Measurements from ENCODE around the gene FUBP1. TPM values are rescaled to one million over a fixed set of nuclear protein-coding genes. Genes with fewer than 3 reads are reported as not detected.

The FUBP1 gene
- total RNA-seq, 2 donors from 2014 or later: 78.0 to 94.7 TPM

DNA sequence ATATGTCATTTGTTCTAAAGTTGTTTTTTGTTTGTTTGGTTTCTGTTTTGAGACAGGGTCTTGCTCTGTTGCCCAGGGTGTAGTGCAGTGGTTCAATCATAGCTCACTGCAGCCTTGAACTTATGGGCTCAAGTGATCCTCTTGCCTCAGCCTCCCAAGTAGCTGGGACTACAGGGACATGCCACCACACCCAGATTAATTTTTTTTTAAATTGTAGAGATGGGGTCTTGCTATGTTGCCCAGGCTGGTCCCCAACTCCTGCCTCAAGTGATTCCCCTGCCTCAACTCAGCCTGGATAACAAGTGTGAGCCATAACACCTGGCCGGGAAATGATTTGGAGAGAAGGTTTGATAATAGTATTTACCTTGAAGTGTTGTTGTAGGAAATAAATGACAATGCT is 72.2 kb downstream of the FUBP1 start:
- DNase-seq: no peak
- ATAC-seq: no peak
- intact Hi-C loops (cut with DNase I, micrococcal nuclease): no loop called here

- ATAC-seq: no peak
- no peak for DNase-seq
These were observed 72.8 kb downstream of the FUBP1 start for GRCh38 chr1:77906019-77906545.

DNA sequence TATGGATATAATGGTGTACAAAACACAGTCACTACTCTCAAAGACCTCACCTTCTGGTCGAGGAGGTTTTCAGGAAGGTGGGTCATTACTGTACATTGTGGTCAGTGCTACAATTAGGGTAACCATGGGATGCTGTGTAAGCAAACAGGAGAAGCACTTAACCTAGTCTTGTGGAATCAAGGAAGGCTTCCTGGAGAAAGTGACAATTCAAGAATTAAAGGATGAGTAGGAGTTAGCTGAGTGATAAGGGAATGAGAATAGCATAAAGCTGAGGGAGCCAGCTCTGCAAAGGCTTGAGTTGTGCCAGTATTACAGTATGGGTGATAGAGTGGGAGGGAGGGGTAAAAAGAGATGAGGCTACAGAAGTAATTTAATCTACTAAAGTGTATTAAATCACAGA is 73.3 kb downstream of the FUBP1 start:
- no peak for ATAC-seq
- no peak for DNase-seq
- intact Hi-C loops (cut with DNase I, micrococcal nuclease): no loop called here

More at GRCh38 chr1:77906019-77906545, 72.8 kb downstream of the FUBP1 start:
- intact Hi-C loops (cut with DNase I, micrococcal nuclease): no loop called here

DNA sequence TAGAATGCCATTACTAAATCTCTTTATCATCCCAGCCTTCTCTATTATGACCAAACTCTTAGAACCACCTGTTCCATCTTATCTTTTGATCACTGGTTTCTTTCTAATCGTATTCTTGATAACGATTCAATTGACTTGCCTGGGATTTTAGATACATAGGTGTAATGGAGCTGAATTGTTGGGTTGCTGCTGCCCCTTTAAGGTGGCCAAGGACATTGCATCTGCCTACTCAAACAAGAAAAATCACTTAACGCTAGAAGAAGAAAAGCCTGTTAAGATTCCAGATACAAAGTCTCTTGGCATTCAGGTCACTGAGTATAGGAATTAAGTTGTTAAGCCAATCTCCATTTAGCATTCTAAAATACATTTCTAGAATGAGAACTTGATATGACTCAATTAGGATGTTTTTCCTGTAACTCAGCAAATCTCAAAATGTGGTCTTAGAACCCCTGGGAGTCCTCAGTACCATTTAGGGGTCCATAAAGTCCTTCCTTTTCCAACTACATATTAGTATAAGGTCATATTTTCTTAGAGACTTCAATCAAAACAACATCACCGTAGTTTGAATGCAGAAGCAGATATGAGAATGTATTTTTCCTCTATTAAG is 78.1 kb downstream of the FUBP1 start:
- DNase-seq (peak in 1 of 2 donors; percentile 20), ATAC-seq (peak; percentile 74)
- intact Hi-C loops (cut with DNase I, micrococcal nuclease): no loop called here

DNA sequence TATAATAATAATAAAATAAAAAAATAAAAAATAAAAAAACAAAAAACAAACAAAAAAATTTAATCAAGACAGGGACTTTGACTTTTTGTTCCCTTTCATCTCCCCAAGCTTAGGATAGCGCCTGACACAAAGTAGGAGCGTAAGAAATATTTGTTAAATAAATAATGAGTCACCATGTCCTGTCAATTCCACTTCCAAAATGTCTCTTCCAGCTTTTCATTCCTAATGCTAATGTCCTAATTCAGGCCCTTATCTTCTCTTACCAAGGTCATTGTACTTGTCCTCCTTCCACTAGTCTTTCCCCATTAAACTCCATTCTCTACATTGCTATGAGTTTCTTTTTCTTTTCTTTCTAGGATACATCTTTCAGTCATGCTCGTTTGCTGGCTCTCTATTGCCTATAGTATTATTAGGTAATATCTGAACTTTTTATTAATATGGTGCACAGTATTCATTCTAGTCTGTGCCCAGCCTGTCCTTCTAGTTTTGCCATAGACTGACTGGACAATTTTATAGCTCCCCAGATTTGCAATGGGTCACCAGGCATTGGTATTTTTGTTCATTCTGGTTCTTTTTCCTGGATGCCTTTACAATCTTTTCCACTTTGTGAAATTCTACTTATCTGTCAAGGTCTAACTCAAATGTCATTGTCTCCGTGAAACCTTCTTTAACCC is 79.1 kb downstream of the FUBP1 start:
- intact Hi-C loops (cut with DNase I, micrococcal nuclease): no loop called here
- DNase-seq: no peak
- ATAC-seq: no peak

Other genes with a start within 250 kb of the FUBP1 start
- 10 to 100 TPM; 56.8 to 63.5 TPM for gene USP33, start 219.2 kb downstream of the FUBP1 start, total RNA-seq
- gene MIGA1, start 199.4 kb downstream of the FUBP1 start, total RNA-seq: 10 to 100 TPM; 13.9 to 18.3 TPM
- gene NEXN, start 90.4 kb downstream of the FUBP1 start, total RNA-seq: 1 to 10 TPM; 1.9 to 8.4 TPM
- gene DNAJB4, start 25.9 kb upstream of the FUBP1 start, total RNA-seq: 10 to 100 TPM; 10.5 to 15.9 TPM
- gene GIPC2, start 66.9 kb upstream of the FUBP1 start, total RNA-seq: 10 to 100 TPM; 30.5 to 32.4 TPM